Measurements from ENCODE around the gene ZNF792. TPM values are rescaled to one million over a fixed set of nuclear protein-coding genes. Genes with fewer than 3 reads are reported as not detected.

Gene ZNF792
- polyA plus RNA-seq, 4 donors: 0.45 to 5.3 (median 1.9) TPM

- Histone ChIP-seq H3K4me3 (ENCODE audit: low read depth in 1 of 3, low read length in 3 of 3) (no peak overlapping the region), H3K27ac (ENCODE audit: low read depth in 1 of 3, low read length in 2 of 3) (no peak overlapping the region), H3K4me1 (ENCODE audit: control insufficient read depth in 3 of 3, insufficient read depth in 2 of 3, low read depth in 1 of 3, low read length in 2 of 3) (no peaks in the 10 kb centered on the region), H3K27me3 (ENCODE audit: control insufficient read depth in 3 of 3, insufficient read depth in 3 of 3, low read length in 3 of 3) (peaks cover 2 to 18% (median 7%) of the 10 kb centered on the region in 3 donors), H3K9me3 (ENCODE audit: control insufficient read depth in 2 of 2, insufficient read depth in 1 of 2, low read depth in 1 of 2, low read length in 1 of 2) (peaks cover 0 to 4% of the 10 kb centered on the region in 2 donors), H3K36me3 (ENCODE audit: control insufficient read depth in 3 of 3, insufficient read depth in 2 of 3, low read depth in 1 of 3, low read length in 3 of 3) (no peaks in the 10 kb centered on the region)
- FAIRE-seq (no peak), DNase-seq (no peak)
- 84 to 91% (median 87%) methylated on average over 3 of the region's 3 CpGs for WGBS, 3 donors
Observed at GRCh38 chr19:34910770-34911169, 53.3 kb downstream of the ZNF792 start.

Other genes with a start within 250 kb of the ZNF792 start
- 10 to 100 TPM in 3 of 4 donors, 1 to 10 TPM in 1; 8.9 to 22.4 (median 10.3) TPM for gene ZNF181, start 230.0 kb downstream of the ZNF792 start, polyA plus RNA-seq
- 1 to 10 TPM; 3.6 to 9.1 (median 4.2) TPM for gene ZNF599, start 191.0 kb downstream of the ZNF792 start, polyA plus RNA-seq
- 1 to 10 TPM in 3 of 4 donors, under 1 TPM in 1; 0.54 to 5.9 (median 3.2) TPM for gene ZNF30, start 37.3 kb downstream of the ZNF792 start, polyA plus RNA-seq
- gene GRAMD1A, start 36.1 kb upstream of the ZNF792 start, polyA plus RNA-seq: 10 to 100 TPM in 2 of 4 donors, 1 to 10 TPM in 2; 2.0 to 47.0 (median 22.3) TPM
- gene SCN1B, start 66.2 kb upstream of the ZNF792 start, polyA plus RNA-seq: 10 to 100 TPM in 1 of 4 donors, 1 to 10 TPM in 1, under 1 TPM in 1, not detected in 1; 0.84 to 10.1 (median 2.4) TPM
- 100 to 1,000 TPM in 1 of 4 donors, 1 to 10 TPM in 1, not detected in 2; 1.8 to 481 TPM for gene HPN, start 77.5 kb upstream of the ZNF792 start, polyA plus RNA-seq
- gene FXYD3, start 151.6 kb upstream of the ZNF792 start, polyA plus RNA-seq: 100 to 1,000 TPM in 3 of 4 donors, 10 to 100 TPM in 1; 72.7 to 803 (median 118) TPM
- 10 to 100 TPM in 1 of 4 donors, 1 to 10 TPM in 2, under 1 TPM in 1; 0.45 to 14.5 (median 4.1) TPM for gene LGI4, start 170.8 kb upstream of the ZNF792 start, polyA plus RNA-seq
- gene FXYD1, start 174.6 kb upstream of the ZNF792 start, polyA plus RNA-seq: 10 to 100 TPM in 2 of 4 donors, 1 to 10 TPM in 1, not detected in 1; 7.3 to 25.4 (median 13.6) TPM
- gene FXYD7, start 179.0 kb upstream of the ZNF792 start, polyA plus RNA-seq: under 1 TPM in 2 of 4 donors, not detected in 2; 0.24 to 0.38 TPM
- gene FXYD5, start 190.5 kb upstream of the ZNF792 start, polyA plus RNA-seq: 10 to 100 TPM in 3 of 4 donors, 1 to 10 TPM in 1; 3.4 to 60.5 (median 30.2) TPM